Measurements from ENCODE around the gene GNE. TPM values are rescaled to one million over a fixed set of nuclear protein-coding genes. Genes with fewer than 3 reads are reported as not detected.

GNE gene
- total RNA-seq, 4 donors from 2014 or later, result 25.3 to 35.6 (median 29.9) TPM

GRCh38 chr9:36204906-36205547 lies 53.2 kb downstream of the GNE start:
- WGBS, result 80% methylated on average over 8 of the region's 11 CpGs
- peak in 1 of 3 experiments; percentile 9 for TF ChIP-seq CTCF (IDR thresholded peaks at IDR 0.05)
- no peak for TF ChIP-seq POLR2A (IDR thresholded peaks at IDR 0.05; ENCODE audit: low read depth)
- no peak for TF ChIP-seq EP300 (IDR thresholded peaks at IDR 0.05)
- H3K4me1 ChIP-seq, result peaks cover 32 to 39% (median 34%) of the 10 kb centered on the region in 4 donors
- no peaks in the 10 kb centered on the region for H3K9me3 ChIP-seq
- no peak for DNase-seq (ENCODE audit: extremely low spot score)
- no peaks in the 10 kb centered on the region for H3K27me3 ChIP-seq
- no peak overlapping the region for H3K4me3 ChIP-seq
- no peak overlapping the region for H3K27ac ChIP-seq (replicated peaks in 1 of 4)
- intact Hi-C loops (cut with DNase I), result no loop called here
- H3K36me3 ChIP-seq, result peaks cover 73 to 99% (median 96%) of the 10 kb centered on the region in 4 donors

- H3K4me1 ChIP-seq, result peaks cover 36 to 63% (median 49%) of the 10 kb centered on the region in 4 donors
- peak overlapping the region in 1 of 4 donors; percentile 0 for H3K27ac ChIP-seq (replicated peaks in 1 of 4)
- no peaks in the 10 kb centered on the region for H3K27me3 ChIP-seq
- WGBS, result 39% methylated on average over 4 of the region's 4 CpGs
- H3K36me3 ChIP-seq, result peaks cover 17 to 35% (median 27%) of the 10 kb centered on the region in 4 donors
- intact Hi-C loops (cut with DNase I), result loop anchor here (5.0 to 10.0 kb wide), 2 partner anchors 60 to 133 kb away; partner anchors contain the start of gene GNE
- H3K4me3 ChIP-seq, result no peak overlapping the region
- DNase-seq (ENCODE audit: extremely low spot score), result no peak
- no peak for TF ChIP-seq EP300 (IDR thresholded peaks at IDR 0.05)
- TF ChIP-seq POLR2AphosphoS5 (IDR thresholded peaks at IDR 0.05), result no peak
- TF ChIP-seq POLR2A (IDR thresholded peaks at IDR 0.05; ENCODE audit: low read depth), result no peak
- no peak for TF ChIP-seq CTCF (IDR thresholded peaks at IDR 0.05)
- H3K9me3 ChIP-seq, result no peaks in the 10 kb centered on the region
These were observed 63.8 kb downstream of the GNE start for GRCh38 chr9:36194326-36195000.

- TF ChIP-seq CTCF (IDR thresholded peaks at IDR 0.05) (no peak), EP300 (IDR thresholded peaks at IDR 0.05) (no peak), POLR2AphosphoS5 (IDR thresholded peaks at IDR 0.05) (no peak), POLR2A (IDR thresholded peaks at IDR 0.05; ENCODE audit: low read depth) (no peak)
- Histone ChIP-seq H3K4me1 (peaks cover 36 to 63% (median 49%) of the 10 kb centered on the region in 4 donors), H3K36me3 (peaks cover 4 to 20% (median 14%) of the 10 kb centered on the region in 4 donors), H3K9me3 (no peaks in the 10 kb centered on the region), H3K4me3 (peak overlapping the region; percentile 82 to 95 (median 92)), H3K27ac (replicated peaks in 1 of 4) (no peak overlapping the region), H3K27me3 (no peaks in the 10 kb centered on the region)
- DNase-seq (ENCODE audit: extremely low spot score), result no peak
- WGBS, result 68% methylated on average over 3 of the region's 3 CpGs
- intact Hi-C loops (cut with DNase I), result loop anchor here (5.0 to 10.0 kb wide), 2 partner anchors 62 to 134 kb away; partner anchors contain the start of gene GNE
These were observed 65.2 kb downstream of the GNE start for GRCh38 chr9:36193023-36193422.

GRCh38 chr9:36192196-36192595 lies 66.1 kb downstream of the GNE start:
- H3K9me3 ChIP-seq, result no peaks in the 10 kb centered on the region
- intact Hi-C loops (cut with DNase I), result loop anchor here (5.0 to 10.0 kb wide), 2 partner anchors 63 to 135 kb away; partner anchors contain the start of gene GNE
- 67% methylated on average over 4 of the region's 4 CpGs for WGBS
- no peaks in the 10 kb centered on the region for H3K27me3 ChIP-seq
- DNase-seq (ENCODE audit: extremely low spot score), result no peak
- H3K27ac ChIP-seq (replicated peaks in 1 of 4), result peak overlapping the region in 1 of 4 donors; percentile 91
- peak overlapping the region; percentile 82 to 95 (median 92) for H3K4me3 ChIP-seq
- H3K4me1 ChIP-seq, result peaks cover 36 to 60% (median 49%) of the 10 kb centered on the region in 4 donors
- H3K36me3 ChIP-seq, result peaks cover 3 to 19% (median 7%) of the 10 kb centered on the region in 4 donors
- no peak for TF ChIP-seq POLR2A (IDR thresholded peaks at IDR 0.05; ENCODE audit: low read depth)
- TF ChIP-seq CTCF (IDR thresholded peaks at IDR 0.05), result no peak
- TF ChIP-seq POLR2AphosphoS5 (IDR thresholded peaks at IDR 0.05), result no peak
- TF ChIP-seq EP300 (IDR thresholded peaks at IDR 0.05), result no peak

Data from esophagus muscularis mucosa (tissue), 4 donors.